TTC549 (cell line): Measurements from ENCODE around the gene LPP.

Experiments
- FAIRE-seq: peaks from 2 replicates; lab custom pipeline; 2012; peaks lifted over from hg19 to GRCh38; lab: Jason Lieb, UNC

LPP gene

GRCh38 chr3:188890572-188891270, 736.8 kb downstream of the LPP start:
- FAIRE-seq = no peak

- no peak for FAIRE-seq
Observed at GRCh38 chr3:188899881-188900280, 745.9 kb downstream of the LPP start.

DNA sequence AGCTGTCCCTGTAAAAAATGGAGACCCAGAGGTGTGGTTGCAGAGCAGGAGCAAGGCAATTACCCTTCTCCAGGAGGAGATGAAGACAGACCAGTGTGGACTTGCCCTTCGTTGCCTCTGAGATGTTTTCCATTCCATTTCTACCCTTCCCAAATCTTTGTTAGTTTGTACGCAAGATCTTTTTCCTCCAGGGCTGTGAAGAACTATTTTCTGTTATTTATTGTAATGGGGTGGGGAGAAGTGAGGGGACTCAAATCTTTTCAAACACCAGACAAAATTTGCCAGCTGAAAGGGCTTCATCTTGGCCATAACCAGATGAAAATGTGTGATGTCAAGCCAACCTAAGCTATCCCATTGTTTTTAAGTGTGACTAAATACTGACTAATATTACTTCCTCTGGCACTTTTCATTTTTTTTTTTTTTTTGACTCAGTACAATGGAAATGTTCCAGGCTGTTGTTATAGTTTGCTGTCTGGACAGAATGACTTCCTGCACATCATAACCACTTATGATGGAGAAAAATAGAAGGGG, 746.5 kb downstream of the LPP start:
- no peak for FAIRE-seq

DNA sequence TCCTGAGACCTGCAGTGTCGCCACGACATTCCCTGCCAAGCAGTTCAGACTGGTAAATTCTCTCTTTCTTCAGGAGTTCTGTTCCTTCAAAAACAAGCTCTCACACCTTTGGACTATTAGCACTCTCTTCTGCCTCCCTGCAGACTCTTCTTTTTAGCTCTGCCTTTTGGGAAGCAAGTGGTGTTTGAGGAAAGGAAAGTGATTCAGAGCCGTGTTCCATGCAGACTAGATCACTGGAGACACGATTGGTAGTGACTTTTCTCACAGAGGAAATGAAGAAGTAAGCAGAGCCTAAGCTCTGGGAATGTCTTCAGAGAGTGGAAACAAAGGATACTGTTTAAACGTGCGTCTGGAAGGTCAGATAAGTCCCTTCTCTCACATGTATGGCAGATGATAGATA, 747.2 kb downstream of the LPP start:
- FAIRE-seq = no peak

- no peak for FAIRE-seq
Observed at GRCh38 chr3:188901671-188902287, 747.8 kb downstream of the LPP start.

DNA sequence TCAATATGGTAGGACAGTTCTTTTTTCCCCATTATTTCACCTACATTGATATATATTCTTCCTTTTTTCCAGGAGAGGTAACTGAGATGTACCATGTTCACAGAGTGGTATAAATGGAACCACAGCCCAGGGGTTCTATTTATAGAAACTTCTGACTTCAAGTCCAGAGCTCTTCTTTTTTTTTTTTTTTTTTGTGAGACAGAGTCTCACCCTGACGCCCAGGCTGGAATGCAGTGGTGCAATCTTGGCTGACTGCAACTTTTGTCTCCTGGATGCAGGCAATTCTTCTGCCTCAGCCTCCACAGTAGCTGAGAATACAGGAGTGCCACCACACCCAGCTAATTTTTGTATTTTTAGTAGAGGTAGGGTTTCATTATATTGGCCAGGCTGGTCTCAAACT, 750.7 kb downstream of the LPP start:
- no peak for FAIRE-seq

DNA sequence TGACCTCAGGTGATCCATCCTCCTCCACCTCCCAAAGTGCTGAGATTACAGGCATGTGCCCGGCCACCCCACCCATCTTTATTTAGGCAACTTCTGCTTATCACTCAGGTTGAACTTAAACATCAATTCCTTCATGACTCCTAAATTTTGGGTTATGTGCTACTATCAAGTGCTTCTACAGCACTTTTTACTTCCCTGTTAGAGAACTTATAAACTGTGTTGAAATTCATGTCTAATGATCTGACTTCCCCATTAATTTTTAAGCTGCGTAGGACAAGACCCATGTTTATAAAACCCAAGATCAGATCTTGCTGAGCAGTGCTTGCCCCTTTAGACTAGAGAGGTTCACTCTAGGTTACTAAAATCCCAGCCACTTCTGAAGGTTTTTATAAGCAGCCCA, 751.6 kb downstream of the LPP start:
- no peak for FAIRE-seq

DNA sequence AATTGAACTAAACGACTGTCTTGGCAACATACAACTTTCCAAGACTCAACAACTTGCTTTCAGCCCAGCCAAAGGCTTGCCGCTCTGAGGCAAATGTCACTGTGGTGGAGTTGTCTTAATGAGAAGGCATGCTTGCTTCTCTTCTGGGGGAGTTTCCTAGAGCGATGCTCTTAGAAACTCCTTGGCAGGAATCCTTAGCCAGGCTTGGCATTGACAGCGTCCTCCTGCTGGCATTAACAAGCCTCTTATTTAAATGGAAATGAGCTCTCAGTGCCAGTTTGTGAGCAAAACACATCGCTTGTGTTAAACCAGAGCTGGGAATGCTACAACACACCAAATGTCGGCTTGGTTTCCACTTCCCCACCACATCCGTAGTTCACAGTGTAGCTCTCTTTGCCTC, 752.3 kb downstream of the LPP start:
- no peak for FAIRE-seq

DNA sequence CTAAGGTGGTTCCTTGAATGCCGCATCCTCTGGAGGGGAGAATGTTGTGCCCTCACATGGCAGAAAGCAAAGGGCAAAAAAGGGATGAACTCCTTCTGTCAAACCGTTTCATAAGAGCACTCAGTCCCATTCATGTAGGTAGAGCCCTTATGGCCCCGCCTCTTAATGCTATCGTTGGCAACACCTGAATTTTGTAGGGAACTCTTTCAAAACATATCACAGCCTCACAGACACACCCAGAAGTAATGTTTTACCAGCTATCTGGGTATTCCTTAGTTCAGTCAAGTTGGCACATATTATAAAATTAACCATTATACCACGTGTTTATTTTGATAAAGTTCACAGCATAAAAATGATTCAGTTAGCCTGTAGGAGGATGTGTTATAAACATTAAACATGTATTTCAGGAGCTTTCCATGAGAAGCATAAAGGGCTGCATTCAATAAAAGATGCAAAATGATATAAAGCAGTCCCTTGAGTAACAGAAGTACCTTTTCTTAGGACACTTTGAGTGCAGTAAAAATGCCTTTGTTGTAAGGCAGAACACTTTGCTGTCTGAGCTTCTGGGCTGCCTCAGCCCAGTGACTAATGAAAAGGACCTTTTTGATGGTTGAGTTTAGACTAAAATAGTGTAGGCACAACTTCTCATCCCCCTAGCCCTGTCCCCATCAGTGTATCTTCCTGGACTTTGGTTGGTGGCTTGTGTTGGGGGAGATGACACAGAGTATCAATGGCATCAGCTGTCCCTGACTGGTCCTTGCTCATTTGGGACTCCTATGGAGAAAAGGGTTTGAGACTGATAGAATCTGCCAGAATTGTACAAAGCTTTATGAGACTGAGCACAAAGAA, 754.3 kb downstream of the LPP start:
- FAIRE-seq = no peak

DNA sequence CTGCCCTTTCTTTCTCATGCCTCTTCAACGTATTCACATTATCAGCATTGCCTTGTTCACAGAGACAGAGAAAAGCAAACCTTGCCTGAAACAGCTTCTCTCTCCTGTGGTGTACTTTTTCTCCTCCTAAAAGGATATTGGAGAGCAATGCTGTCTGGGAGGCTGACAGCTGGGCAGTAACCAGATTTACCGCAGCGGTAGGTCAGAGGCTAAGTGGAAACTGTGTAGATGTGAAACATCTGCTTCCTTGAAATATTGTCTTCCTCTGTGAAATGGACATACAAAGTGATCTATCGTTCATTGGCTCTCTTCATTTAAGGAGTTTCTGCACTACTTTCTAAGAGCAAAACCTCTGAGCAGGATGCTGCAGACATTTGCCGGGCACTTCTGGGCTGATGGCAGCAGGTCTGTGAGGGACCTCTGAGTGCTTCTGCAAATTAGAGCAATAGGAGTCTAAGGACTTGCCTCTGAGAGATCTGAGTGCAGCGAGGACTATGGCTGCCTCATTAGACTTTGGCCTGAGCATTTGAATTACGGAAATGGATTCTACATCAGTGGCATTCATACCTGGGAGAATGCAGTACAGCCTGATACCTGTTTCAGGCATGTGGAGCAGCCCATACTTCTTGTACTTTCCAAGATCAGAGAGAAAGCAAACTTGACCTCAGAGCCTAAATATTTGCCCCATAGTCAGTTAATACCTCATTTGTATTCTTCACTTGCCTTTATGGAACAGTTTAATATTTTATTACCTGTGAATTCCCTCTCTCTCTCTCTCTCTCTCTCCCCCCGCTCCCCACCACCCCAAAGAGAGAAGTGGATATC, 757.3 kb downstream of the LPP start:
- no peak for FAIRE-seq

- no peak for FAIRE-seq
Observed at GRCh38 chr3:188913084-188913483, 759.1 kb downstream of the LPP start.

GRCh38 chr3:188914552-188914951, 760.6 kb downstream of the LPP start:
- FAIRE-seq = no peak

- no peak for FAIRE-seq
Observed at GRCh38 chr3:188915127-188915526, 761.2 kb downstream of the LPP start.

DNA sequence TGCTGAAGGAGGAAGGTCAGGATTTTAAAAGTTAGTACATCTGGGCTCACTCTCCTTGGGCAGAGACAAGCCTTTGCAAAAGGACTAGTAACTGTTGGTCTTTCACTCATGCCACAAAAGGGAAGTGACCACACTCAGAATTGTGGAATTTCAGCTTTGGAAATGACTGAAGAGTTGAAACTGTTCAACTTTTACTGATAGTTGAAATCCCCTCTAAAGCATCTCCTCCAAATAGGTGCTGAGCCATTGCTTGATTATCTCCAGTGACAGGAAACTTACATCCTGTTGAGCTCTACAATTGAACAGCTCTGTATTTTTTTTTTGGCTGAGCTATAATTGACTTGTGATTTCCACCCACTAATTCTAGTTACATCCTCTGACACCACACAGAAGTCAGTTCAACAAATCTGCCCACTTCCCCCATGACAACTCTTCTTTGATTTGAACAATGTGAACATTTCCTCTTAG, 763.0 kb downstream of the LPP start:
- FAIRE-seq = no peak

DNA sequence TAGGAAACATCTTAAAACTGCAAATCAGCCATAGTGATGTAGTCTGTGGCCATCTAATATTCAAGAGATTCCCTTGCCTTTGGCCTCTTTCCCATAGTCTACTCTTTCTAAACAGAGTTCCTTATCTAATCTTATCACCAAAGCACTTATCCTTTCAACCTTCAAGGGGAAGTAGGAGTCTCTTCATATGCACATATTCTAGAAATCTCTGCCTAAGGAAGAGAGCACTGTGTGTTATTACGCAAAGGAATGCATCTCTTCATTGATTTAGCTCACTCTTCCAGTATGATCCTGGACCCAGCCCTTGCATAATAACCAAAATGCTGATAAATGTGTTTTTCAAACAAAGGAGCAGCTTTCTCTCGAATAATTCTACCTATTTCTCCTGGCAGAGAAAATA, 764.1 kb downstream of the LPP start:
- FAIRE-seq = no peak

GRCh38 chr3:188923671-188924070, 769.7 kb downstream of the LPP start:
- FAIRE-seq = no peak

DNA sequence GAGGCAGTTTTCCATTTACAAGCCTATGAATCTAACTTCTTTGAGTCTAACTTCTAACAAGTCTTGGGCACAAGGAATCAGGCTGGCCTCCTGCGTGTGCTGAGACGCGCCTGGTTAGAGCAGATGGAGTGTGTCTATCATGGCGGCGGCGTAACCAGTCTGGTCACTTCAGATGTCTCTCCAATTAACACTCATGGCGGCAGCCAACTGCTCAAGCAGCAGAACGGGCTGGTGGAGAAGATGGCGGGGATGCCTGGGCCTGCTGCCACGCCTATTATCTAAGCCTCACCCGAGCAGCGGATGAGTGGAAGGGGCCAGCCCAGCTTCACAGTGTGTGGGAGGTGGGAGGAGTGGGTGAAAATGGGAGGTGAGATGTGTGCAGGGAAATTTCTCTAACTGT, 771.4 kb downstream of the LPP start:
- FAIRE-seq = no peak

DNA sequence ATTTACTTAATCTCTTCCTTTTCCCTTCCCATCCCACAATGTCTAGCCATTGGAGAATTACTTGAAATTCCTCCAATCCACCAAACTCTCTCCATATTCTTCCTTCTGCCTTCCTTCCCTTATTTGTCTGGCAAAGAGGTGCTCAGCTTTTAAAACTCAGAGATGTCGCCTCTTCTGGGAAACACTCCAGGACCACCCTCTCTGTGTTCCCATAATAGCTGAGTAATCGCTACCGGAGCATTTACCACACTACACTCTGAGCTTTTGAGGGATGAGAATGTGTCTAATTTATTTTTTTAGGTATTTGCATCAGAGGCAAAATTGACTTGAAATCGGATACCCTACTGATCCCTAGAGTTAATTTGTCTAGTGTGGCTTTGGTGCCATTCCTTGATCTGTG, 772.2 kb downstream of the LPP start:
- no peak for FAIRE-seq

GRCh38 chr3:188926741-188927511, 773.0 kb downstream of the LPP start:
- FAIRE-seq = no peak

DNA sequence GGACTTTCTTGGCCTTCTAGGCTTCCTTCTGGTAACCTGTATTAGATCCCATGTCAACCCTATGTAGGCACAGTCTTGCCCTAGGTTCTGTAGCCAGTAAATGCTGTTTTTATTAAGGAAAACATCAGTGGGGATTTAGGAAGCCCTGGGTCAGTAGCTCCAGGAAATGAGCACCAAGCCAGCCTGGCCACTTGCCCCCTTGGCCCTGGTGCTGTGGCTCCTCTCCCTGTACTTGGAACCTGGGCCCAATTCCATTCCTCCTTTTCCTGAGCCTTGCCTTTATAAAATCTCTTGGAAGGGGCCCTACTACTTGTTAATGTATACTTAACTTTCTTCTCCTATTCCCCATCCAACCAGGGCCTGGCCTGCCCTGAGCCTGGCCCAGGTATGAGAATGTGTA, 774.0 kb downstream of the LPP start:
- FAIRE-seq = no peak

GRCh38 chr3:188929137-188929536, 775.2 kb downstream of the LPP start:
- FAIRE-seq = no peak
